AG10803 (cell line): ENCODE results near the gene FBXO24.

Experiments used
- DNase-seq: peaks from one replicate; pipeline ENCODE4 v3.0.0; 2010; ENCODE audit warnings: low read depth
- H3K4me3 ChIP-seq: 2 replicates; pipeline ENCODE4 v1.5.1; 2011; ENCODE audit warnings: mild to moderate bottlenecking, low read length, control low read depth
- TF ChIP-seq, protein P1 (sequence below): conservative IDR thresholded peaks from 2 replicates; pipeline ENCODE4 v1.5.1; 2011; ENCODE audit warnings: mild to moderate bottlenecking, low read length, control low read depth, inconsistent platforms

The FBXO24 gene

DNA sequence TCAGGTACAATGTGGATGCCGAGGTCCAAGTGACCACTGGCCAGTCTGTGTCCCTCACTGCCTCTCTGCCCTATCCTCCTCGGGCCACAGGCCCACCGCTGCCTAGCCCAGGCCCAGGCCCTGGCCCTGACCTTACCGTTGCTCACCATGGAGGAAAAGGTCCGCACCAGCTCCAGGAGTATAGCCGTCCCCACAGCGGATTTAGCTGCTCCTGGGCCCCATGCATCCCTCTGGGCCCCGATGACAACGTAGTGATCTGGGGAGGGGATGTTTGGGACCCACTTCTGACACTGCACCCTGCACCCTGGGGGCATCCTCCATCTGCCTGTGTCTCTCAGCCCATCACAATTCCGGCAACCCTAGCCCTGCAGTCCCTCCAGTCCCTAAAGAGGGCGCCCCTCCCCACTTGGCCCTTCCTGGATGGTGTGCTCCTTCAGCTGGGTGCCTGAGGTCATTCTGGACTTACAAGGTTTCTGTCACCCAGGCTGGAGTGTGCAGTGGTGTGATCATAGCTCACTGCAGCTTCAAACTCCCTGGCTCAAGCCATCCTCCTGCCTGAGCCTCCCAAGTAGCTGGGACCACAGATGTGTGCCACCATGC, 43.1 kb downstream of the FBXO24 start:
- TF ChIP-seq, protein P1, sequence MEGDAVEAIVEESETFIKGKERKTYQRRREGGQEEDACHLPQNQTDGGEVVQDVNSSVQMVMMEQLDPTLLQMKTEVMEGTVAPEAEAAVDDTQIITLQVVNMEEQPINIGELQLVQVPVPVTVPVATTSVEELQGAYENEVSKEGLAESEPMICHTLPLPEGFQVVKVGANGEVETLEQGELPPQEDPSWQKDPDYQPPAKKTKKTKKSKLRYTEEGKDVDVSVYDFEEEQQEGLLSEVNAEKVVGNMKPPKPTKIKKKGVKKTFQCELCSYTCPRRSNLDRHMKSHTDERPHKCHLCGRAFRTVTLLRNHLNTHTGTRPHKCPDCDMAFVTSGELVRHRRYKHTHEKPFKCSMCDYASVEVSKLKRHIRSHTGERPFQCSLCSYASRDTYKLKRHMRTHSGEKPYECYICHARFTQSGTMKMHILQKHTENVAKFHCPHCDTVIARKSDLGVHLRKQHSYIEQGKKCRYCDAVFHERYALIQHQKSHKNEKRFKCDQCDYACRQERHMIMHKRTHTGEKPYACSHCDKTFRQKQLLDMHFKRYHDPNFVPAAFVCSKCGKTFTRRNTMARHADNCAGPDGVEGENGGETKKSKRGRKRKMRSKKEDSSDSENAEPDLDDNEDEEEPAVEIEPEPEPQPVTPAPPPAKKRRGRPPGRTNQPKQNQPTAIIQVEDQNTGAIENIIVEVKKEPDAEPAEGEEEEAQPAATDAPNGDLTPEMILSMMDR: peak; percentile 26
- no peak overlapping the region for H3K4me3 ChIP-seq
- no peak for DNase-seq

- TF ChIP-seq, protein P1: no peak
- no peak for DNase-seq
Observed at GRCh38 chr7:100630066-100630465, 43.9 kb downstream of the FBXO24 start.

DNA sequence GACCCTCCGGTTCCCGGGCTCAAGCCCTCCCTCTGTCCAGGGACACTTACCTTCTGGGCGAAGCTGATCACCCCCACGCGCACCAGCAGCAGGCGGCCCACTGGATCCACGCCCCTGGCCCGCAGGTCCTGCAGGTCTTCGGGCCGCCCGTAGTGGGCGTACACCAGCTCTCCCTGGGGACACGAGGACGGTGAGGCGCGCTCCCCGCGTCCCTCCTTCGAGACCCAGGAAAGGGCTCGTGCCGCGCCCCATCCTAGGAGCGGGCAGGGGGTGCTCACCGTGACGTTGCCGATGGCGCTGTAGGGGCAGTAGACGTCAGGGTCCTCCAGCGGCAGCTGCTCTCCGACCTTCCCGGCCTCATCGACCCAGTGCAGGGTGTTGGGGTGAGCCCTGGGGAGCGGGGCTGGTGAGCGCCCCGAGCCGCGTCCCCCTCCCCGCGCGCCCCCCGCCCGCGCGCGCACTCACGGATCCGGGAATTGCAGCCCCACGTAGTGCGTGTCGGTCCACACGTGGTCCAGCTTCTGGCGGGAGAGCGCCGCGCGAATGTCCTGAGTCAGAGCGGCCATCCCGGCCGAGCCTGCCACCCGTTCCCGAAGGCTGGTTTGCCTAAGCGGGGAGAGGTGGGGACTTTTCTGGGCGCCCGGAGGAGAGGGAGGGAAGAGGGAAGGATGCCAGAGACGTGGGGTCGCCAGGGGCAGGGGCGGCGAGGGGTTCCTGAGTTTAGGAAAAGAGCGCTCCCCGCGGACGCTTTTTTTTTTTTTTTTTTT, 47.0 kb downstream of the FBXO24 start:
- TF ChIP-seq, protein P1: peak; percentile 27
- DNase-seq: peak; percentile 13
- H3K4me3 ChIP-seq: peak overlapping the region; percentile 51

More at GRCh38 chr7:100630066-100630465, 43.9 kb downstream of the FBXO24 start:
- no peak overlapping the region for H3K4me3 ChIP-seq

DNA sequence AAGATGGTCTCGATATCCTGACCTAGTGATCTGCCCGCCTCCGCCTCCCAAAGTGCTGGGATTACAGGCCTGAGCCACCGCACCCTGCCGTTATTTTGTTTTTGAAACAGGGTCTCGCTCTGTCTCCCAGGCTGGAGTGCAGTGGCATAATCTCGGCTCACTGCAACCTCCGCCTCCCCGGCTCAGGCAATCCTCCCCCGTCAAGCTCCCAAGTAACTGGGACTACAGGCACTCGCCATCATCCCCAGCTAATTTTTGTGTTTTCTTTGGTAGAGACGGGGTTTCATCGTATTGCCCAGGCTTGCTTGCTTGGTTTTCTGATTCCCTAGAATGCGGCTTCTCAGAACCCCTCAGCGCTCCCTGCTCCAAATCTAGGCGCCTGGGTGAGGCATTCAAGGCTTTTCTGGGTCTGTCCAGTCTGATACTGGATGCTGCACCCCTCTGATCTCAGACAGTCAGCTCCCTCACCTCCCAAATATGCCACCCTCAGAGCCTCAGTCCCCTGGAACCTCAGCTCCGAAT, 53.9 kb downstream of the FBXO24 start:
- TF ChIP-seq, protein P1: no peak
- DNase-seq: no peak
- H3K4me3 ChIP-seq: no peak overlapping the region

DNA sequence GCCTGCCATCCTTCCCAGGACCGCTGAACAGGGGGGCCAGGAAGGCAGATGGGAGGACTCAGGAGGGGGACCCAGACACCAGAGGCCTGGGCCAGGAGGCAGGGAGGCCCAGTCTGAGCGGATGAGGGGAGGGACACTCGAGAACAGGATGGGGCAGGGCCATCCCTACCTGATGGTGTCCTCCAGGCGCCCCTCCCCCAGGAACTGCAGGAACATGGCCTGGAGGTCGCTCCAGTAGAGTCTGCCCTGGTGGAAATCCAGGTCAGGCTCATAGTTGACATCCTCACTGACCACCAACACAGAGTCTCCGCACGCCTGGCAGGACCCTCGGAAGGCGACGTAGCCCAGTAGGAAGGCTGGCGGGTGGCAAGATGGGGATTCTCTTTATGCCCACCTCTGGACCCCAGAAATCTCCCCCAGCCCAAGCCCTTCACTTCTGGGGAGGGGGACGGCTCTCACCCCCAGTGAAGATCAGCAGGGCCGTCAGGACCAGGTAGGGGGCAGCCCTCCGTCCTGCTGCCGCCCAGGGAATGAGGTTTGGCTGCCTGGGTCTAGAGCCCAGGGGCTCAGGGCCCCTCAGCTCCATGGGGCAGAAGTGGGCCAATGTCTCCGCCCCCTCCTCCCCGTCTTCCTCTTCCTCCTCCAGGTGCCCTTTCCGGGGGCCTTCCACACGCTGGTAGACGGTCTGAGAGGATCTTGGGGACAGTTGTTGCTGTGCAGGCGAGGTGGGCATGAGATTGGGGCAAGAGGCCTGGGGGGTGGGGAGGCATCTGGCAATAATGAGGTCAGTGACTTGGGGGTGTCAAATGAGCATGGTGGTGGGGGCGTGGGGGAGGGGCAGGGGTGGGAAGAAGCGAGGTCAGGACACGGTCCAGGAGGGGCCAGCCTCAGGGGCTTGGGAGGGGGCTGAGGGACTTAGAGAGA, 54.7 kb downstream of the FBXO24 start:
- no peak overlapping the region for H3K4me3 ChIP-seq

DNA sequence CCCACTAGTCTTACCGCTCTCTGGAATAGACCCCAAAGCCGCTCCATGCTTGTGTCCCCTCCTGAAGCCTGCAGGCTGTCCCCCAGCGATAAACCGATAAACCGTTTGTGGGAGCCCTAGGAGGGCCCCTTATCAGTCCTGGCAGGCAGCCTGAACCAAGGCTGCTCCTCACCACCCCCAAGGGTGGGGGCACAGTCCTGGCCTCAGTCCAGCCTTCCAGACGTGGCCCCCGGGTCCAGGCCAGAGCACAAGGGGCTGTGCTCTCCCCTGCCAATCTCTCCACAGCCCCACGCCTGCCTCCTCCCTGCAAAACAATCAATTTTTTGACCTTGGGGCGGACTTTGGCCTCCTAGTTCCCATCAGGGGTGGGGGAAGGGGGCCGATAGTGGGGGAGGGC, 55.3 kb downstream of the FBXO24 start, which contains the start of gene TFR2:
Gene TFR2, minus strand, starts transcription at position 90 of the 397 bp plus-strand sequence. Its CDS starts 43 bp downstream, at position 47.
- no peak for DNase-seq
- H3K4me3 ChIP-seq: no peak within 1 kb of the TSS
- TF ChIP-seq, protein P1: no peak

More for the DNA sequence above, 54.7 kb downstream of the FBXO24 start:
- TF ChIP-seq, protein P1: no peak
- DNase-seq: no peak
